Liver (tissue), 3 donors: ENCODE results near the gene F7.

Source experiments
- GABPA ChIP-seq, 2 donors: IDR thresholded peaks in 1 of 2; conservative IDR thresholded peaks in 1 of 2; 2 replicates each; pipeline ENCODE4 v1.6.1; 2016; ENCODE audit warnings: antibody characterized with exemption in 2 of 2, mild to moderate bottlenecking in 1 of 2, moderate library complexity in 1 of 2
- NR2F2 ChIP-seq: IDR thresholded peaks from 2 replicates; pipeline ENCODE4 v1.6.1; 2016; ENCODE audit warnings: antibody characterized with exemption
- RAD21 ChIP-seq, 2 donors: IDR thresholded peaks; 2 replicates each; pipeline ENCODE4 v1.6.1; 2016; ENCODE audit warnings: antibody characterized with exemption in 2 of 2, mild to moderate bottlenecking in 2 of 2
- RXRA ChIP-seq, 2 donors: IDR thresholded peaks; 2 replicates each; pipeline ENCODE4 v1.6.1; 2017 to 2018; ENCODE audit warnings: antibody characterized with exemption in 2 of 2, mild to moderate bottlenecking in 1 of 2
- SP1 ChIP-seq: IDR thresholded peaks from 2 replicates; pipeline ENCODE4 v1.6.1; 2018; ENCODE audit warnings: antibody characterized with exemption, mild to moderate bottlenecking
- TAF1 ChIP-seq: conservative IDR thresholded peaks from 2 replicates; pipeline ENCODE4 v1.6.1; 2016; ENCODE audit warnings: antibody characterized with exemption, mild to moderate bottlenecking
- YY1 ChIP-seq: IDR thresholded peaks from 2 replicates; pipeline ENCODE4 v1.6.1; 2016; ENCODE audit warnings: antibody characterized with exemption, mild to moderate bottlenecking
- TF ChIP-seq, protein P1 (sequence below): fragments of 150-350 bp; IDR thresholded peaks from 2 replicates; pipeline ENCODE4 v1.5.1; 2017; ENCODE audit warnings: improper control_type of control experiment, low read depth, low read length; ENCODE audit not compliant: missing input control
- TF ChIP-seq, protein P2 (sequence below): IDR thresholded peaks from 2 replicates; pipeline ENCODE4 v1.6.1; 2016; ENCODE audit warnings: antibody characterized with exemption
- TF ChIP-seq, protein P3 (sequence below): IDR thresholded peaks from 2 replicates; pipeline ENCODE4 v1.6.1; 2016; ENCODE audit warnings: antibody characterized with exemption, mild to moderate bottlenecking
- TF ChIP-seq, protein P4 (sequence below): IDR thresholded peaks from 2 replicates; pipeline ENCODE4 v1.6.1; 2016; ENCODE audit warnings: antibody characterized with exemption
- TF ChIP-seq, protein P5 (sequence below): IDR thresholded peaks from 2 replicates; pipeline ENCODE4 v1.6.1; 2016; ENCODE audit warnings: antibody characterized with exemption
- donor health status: healthy.
- donor health status: healthy.

DNA sequence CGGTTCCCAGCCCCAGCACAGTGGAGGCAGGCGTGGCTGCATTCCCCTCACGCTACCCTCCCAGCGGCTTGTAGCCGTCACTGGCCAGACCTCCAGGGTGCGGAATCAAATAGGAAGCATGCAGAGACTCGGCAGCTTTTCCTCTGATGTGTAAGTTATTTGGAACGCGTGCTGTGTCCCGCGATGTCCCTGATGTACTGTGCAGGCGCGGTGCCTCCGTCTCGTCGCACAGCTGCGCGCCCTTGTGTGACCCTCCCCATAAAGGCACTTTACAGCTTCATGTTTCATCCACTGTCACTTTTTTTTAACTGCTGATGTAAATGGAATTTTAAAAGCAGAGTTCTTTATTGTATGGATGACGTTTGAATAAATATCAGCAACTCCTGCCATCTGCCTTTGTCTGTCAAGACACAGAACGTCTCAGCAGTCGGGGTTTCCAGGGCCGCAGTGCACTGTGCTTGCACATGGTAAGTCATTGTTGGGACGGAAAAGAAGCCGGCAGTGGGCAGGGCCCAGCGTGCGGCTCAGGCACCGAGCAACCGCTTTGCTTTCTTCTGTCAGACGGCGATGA is 7.3 kb upstream of the F7 start:
- TF ChIP-seq, protein P1, sequence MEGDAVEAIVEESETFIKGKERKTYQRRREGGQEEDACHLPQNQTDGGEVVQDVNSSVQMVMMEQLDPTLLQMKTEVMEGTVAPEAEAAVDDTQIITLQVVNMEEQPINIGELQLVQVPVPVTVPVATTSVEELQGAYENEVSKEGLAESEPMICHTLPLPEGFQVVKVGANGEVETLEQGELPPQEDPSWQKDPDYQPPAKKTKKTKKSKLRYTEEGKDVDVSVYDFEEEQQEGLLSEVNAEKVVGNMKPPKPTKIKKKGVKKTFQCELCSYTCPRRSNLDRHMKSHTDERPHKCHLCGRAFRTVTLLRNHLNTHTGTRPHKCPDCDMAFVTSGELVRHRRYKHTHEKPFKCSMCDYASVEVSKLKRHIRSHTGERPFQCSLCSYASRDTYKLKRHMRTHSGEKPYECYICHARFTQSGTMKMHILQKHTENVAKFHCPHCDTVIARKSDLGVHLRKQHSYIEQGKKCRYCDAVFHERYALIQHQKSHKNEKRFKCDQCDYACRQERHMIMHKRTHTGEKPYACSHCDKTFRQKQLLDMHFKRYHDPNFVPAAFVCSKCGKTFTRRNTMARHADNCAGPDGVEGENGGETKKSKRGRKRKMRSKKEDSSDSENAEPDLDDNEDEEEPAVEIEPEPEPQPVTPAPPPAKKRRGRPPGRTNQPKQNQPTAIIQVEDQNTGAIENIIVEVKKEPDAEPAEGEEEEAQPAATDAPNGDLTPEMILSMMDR, result no peak
- TF ChIP-seq NR2F2 (no peak), RXRA (IDR thresholded peaks at IDR 0.05) (no peak), TAF1 (no peak), SP1 (no peak), YY1 (no peak), RAD21 (IDR thresholded peaks at IDR 0.05) (no peak), GABPA (IDR thresholded peaks at IDR 0.05 in 1 of 2, conservative IDR thresholded peaks at IDR 0.05 in 1 of 2) (no peak)
- TF ChIP-seq, protein P2, sequence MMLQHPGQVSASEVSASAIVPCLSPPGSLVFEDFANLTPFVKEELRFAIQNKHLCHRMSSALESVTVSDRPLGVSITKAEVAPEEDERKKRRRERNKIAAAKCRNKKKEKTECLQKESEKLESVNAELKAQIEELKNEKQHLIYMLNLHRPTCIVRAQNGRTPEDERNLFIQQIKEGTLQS, result no peak
- TF ChIP-seq, protein P3, sequence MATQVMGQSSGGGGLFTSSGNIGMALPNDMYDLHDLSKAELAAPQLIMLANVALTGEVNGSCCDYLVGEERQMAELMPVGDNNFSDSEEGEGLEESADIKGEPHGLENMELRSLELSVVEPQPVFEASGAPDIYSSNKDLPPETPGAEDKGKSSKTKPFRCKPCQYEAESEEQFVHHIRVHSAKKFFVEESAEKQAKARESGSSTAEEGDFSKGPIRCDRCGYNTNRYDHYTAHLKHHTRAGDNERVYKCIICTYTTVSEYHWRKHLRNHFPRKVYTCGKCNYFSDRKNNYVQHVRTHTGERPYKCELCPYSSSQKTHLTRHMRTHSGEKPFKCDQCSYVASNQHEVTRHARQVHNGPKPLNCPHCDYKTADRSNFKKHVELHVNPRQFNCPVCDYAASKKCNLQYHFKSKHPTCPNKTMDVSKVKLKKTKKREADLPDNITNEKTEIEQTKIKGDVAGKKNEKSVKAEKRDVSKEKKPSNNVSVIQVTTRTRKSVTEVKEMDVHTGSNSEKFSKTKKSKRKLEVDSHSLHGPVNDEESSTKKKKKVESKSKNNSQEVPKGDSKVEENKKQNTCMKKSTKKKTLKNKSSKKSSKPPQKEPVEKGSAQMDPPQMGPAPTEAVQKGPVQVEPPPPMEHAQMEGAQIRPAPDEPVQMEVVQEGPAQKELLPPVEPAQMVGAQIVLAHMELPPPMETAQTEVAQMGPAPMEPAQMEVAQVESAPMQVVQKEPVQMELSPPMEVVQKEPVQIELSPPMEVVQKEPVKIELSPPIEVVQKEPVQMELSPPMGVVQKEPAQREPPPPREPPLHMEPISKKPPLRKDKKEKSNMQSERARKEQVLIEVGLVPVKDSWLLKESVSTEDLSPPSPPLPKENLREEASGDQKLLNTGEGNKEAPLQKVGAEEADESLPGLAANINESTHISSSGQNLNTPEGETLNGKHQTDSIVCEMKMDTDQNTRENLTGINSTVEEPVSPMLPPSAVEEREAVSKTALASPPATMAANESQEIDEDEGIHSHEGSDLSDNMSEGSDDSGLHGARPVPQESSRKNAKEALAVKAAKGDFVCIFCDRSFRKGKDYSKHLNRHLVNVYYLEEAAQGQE, result no peak
- TF ChIP-seq, protein P4, sequence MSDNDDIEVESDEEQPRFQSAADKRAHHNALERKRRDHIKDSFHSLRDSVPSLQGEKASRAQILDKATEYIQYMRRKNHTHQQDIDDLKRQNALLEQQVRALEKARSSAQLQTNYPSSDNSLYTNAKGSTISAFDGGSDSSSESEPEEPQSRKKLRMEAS, result no peak
- TF ChIP-seq, protein P5, sequence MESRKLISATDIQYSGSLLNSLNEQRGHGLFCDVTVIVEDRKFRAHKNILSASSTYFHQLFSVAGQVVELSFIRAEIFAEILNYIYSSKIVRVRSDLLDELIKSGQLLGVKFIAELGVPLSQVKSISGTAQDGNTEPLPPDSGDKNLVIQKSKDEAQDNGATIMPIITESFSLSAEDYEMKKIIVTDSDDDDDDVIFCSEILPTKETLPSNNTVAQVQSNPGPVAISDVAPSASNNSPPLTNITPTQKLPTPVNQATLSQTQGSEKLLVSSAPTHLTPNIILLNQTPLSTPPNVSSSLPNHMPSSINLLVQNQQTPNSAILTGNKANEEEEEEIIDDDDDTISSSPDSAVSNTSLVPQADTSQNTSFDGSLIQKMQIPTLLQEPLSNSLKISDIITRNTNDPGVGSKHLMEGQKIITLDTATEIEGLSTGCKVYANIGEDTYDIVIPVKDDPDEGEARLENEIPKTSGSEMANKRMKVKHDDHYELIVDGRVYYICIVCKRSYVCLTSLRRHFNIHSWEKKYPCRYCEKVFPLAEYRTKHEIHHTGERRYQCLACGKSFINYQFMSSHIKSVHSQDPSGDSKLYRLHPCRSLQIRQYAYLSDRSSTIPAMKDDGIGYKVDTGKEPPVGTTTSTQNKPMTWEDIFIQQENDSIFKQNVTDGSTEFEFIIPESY, result no peak
